HCT116 (cell line): ENCODE data around the gene POLH. TPM values are rescaled to one million over a fixed set of nuclear protein-coding genes. Genes with fewer than 3 reads are reported as not detected.

Experiments used
- ATAC-seq: fragments of 200-7000 bp; cut with Tn5 transposase; 2 replicates; pipeline ENCODE4 v1.9.1; 2020; ENCODE audit warnings: mild to moderate bottlenecking, moderate library complexity
- BruUV-seq: library from RNA; stranded (reverse); fragments of 400-500 nt; replicated peaks from 2 replicates; lab custom pipeline; 2021; lab: Mats Ljungman, UMichigan
- CTCF ChIA-PET: fragments of 300-600 bp; sonication (Branson Sonifier 250); formaldehyde crosslinking; loops from one replicate; lab custom pipeline; 2021; ENCODE audit warnings: antibody characterized with exemption; lab: Charles Lee
- POLR2A ChIA-PET: fragments of 300-600, 350-600 bp; sonication (Branson Sonifier 250); formaldehyde crosslinking; loops from one replicate; lab custom pipeline; 2021; ENCODE audit warnings: antibody characterized with exemption; lab: Charles Lee
- RAD21 ChIA-PET, 2 experiments: fragments of 300-600 bp; sonication (Branson Sonifier 250); formaldehyde crosslinking; loops; one replicate each; lab custom pipeline; 2023; ENCODE audit warnings: low total read pairs in 2 of 2; ENCODE audit not compliant: uncharacterized antibody in 2 of 2, unreplicated experiment in 2 of 2, low non-redundant PET in 1 of 2; lab: Charles Lee
- DNase-seq: peaks from one replicate; pipeline ENCODE4 v3.0.0-alpha.2; 2010; ENCODE audit warnings: low read depth, low spot score
- H2AFZ ChIP-seq: fragments of 200-600 bp; shearing (Covaris generic), sonication (generic); 2 replicates; pipeline ENCODE4 v1.6.1; 2017; ENCODE audit warnings: low read depth, mixed run types, mixed read lengths, antibody characterized with exemption, low read length; ENCODE audit not compliant: poor library complexity, severe bottlenecking
- H3K27ac ChIP-seq: 2 replicates; pipeline ENCODE4 v1.5.1; 2012; ENCODE audit warnings: low read depth, low read length
- H3K27me3 ChIP-seq: fragments of 200-600 bp; sonication (generic); 2 replicates; pipeline ENCODE4 v1.6.1; 2016; ENCODE audit warnings: mixed run types, low read length, mixed read lengths; ENCODE audit not compliant: insufficient read depth
- H3K36me3 ChIP-seq, 2 experiments: fragments of 200-500 bp in 1 of 2; fragments of 200-600 bp in 1 of 2; sonication (Bioruptor generic) in 1 of 2; sonication (generic) in 1 of 2; 2 replicates each; pipeline versions ENCODE4 v1.5.1 to v1.6.1; 2014 to 2016; ENCODE audit warnings: low read length in 2 of 2, inconsistent platforms in 1 of 2, mixed read lengths in 1 of 2, mixed run types in 1 of 2; ENCODE audit not compliant: insufficient read depth in 2 of 2, control insufficient read depth in 1 of 2
- H3K4me1 ChIP-seq, 2 experiments: fragments of 200-600 bp in 1 of 2; sonication (generic) in 1 of 2; 2 replicates each; pipeline versions ENCODE4 v1.5.1 to v1.6.1; 2012 to 2017; ENCODE audit warnings: low read length in 2 of 2, inconsistent platforms in 1 of 2, mild to moderate bottlenecking in 1 of 2, mixed read lengths in 1 of 2, mixed run types in 1 of 2, moderate library complexity in 1 of 2; ENCODE audit not compliant: insufficient read depth in 2 of 2, control insufficient read depth in 1 of 2
- H3K4me2 ChIP-seq: fragments of 200-600 bp; sonication (generic); 2 replicates; pipeline ENCODE4 v1.6.1; 2017; ENCODE audit warnings: mixed run types, low read length, mixed read lengths
- H3K4me3 ChIP-seq, 2 experiments: fragments of 200-600 bp in 1 of 2; sonication (generic) in 1 of 2; replicated peaks in 1 of 2; 2 replicates each; pipeline ENCODE4 v1.5.1; 2011 to 2016; ENCODE audit warnings: low read length in 2 of 2, control low read depth in 1 of 2, low read depth in 1 of 2, mild to moderate bottlenecking in 1 of 2, mixed read lengths in 1 of 2, mixed run types in 1 of 2
- H3K79me2 ChIP-seq: fragments of 200-600 bp; sonication (generic); 2 replicates; pipeline ENCODE4 v1.6.1; 2017; ENCODE audit warnings: mild to moderate bottlenecking, mixed run types, low read length, moderate library complexity, mixed read lengths; ENCODE audit not compliant: insufficient read depth
- H3K9ac ChIP-seq: fragments of 200-600 bp; sonication (generic); 2 replicates; pipeline ENCODE4 v1.6.1; 2016; ENCODE audit warnings: low read length, mixed read lengths
- H3K9me2 ChIP-seq: fragments of 200-600 bp; sonication (generic), shearing (Covaris generic); 2 replicates; pipeline ENCODE4 v1.6.1; 2017; ENCODE audit warnings: mixed run types, mild to moderate bottlenecking, moderate library complexity; ENCODE audit not compliant: insufficient read depth
- H3K9me3 ChIP-seq, 2 experiments: fragments of 200-500 bp in 1 of 2; fragments of 200-600 bp in 1 of 2; sonication (Bioruptor generic) in 1 of 2; sonication (generic) in 1 of 2; 2 replicates each; pipeline ENCODE4 v1.6.1; 2014 to 2017; ENCODE audit warnings: low read length in 2 of 2, mixed read lengths in 2 of 2, inconsistent platforms in 1 of 2, low read depth in 1 of 2, mild to moderate bottlenecking in 1 of 2, mixed run types in 1 of 2, moderate library complexity in 1 of 2; ENCODE audit not compliant: control insufficient read depth in 1 of 2, insufficient read depth in 1 of 2
- H4K20me1 ChIP-seq: fragments of 200-600 bp; sonication (generic), shearing (Covaris generic); 2 replicates; pipeline ENCODE4 v1.6.1; 2017; ENCODE audit warnings: mixed run types, mild to moderate bottlenecking, moderate library complexity; ENCODE audit not compliant: insufficient read depth
- CBX3 ChIP-seq: IDR thresholded peaks from 2 replicates; pipeline ENCODE4 v1.6.1; 2012; ENCODE audit warnings: low read depth
- ELF1 ChIP-seq: IDR thresholded peaks from 2 replicates; pipeline ENCODE4 v1.6.1; 2012; ENCODE audit warnings: low read depth, borderline replicate concordance
- EZH2phosphoT487 ChIP-seq: fragments of 200-600 bp; IDR thresholded peaks from 2 replicates; pipeline ENCODE4 v1.6.1; 2018; ENCODE audit warnings: antibody characterized with exemption, borderline replicate concordance
- FOSL1 ChIP-seq: IDR thresholded peaks from 2 replicates; pipeline ENCODE4 v1.6.1; 2012; ENCODE audit warnings: low read depth
- JUND ChIP-seq: IDR thresholded peaks from 2 replicates; pipeline ENCODE4 v1.6.1; 2012
- POLR2A ChIP-seq: IDR thresholded peaks from 2 replicates; pipeline ENCODE4 v1.7.0; 2011; ENCODE audit warnings: borderline replicate concordance; ENCODE audit not compliant: insufficient read depth, insufficient read length; ENCODE audit errors: extremely low read depth
- POLR2AphosphoS5 ChIP-seq: IDR thresholded peaks from 2 replicates; pipeline ENCODE4 v1.6.1; 2011; ENCODE audit warnings: mild to moderate bottlenecking, low read depth, low read length, moderate library complexity
- YY1 ChIP-seq: IDR thresholded peaks from 2 replicates; pipeline ENCODE4 v1.6.1; 2011; ENCODE audit warnings: low read length, low read depth, moderate library complexity, mild to moderate bottlenecking; ENCODE audit not compliant: insufficient replicate concordance; ENCODE audit errors: extremely low read depth
- intact Hi-C: fragments of 100-400 bp; cut with micrococcal nuclease; formaldehyde crosslinking; loops from 2 replicates; pipeline ENCODE4 v1.10.0; 2022
- total RNA-seq: library from RNA; stranded (reverse); gene quantifications from one replicate; pipeline ENCODE4 v1.2.1, GENCODE V29; 2021; ENCODE audit not compliant: unreplicated experiment
- TF ChIP-seq, protein P1 (sequence below): IDR thresholded peaks from 2 replicates; pipeline ENCODE4 v1.6.1; 2012; ENCODE audit warnings: low read depth
- TF ChIP-seq, protein P2 (sequence below): IDR thresholded peaks from 2 replicates; pipeline ENCODE4 v1.6.1; 2012
- TF ChIP-seq, protein P3 (sequence below): IDR thresholded peaks from 2 replicates; pipeline ENCODE4 v1.6.1; 2011; ENCODE audit warnings: mild to moderate bottlenecking, low read length, moderate library complexity; ENCODE audit not compliant: insufficient replicate concordance; ENCODE audit errors: extremely low read depth

Gene POLH
- total RNA-seq, 1 experiment from 2014 or later, result 20.6 TPM

DNA sequence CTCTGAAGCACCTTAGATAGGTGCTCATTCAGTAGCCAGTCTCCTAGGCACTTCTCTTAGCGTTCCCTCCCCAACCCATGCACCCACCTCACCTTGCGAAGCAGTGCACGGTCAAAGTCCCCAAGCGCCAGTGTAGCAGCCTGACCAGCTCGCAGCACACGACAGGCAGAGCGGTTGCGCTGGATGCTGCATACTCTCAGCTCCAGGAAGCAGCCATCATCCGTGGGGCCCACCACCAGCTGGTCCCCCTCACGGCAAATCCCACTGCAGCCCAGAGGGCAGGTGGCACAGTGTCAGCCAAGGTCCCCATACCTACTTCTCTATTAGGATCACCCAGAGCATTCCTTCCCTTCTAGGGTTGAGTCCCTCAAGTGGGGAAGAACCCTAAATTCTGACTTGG, 46.6 kb downstream of the POLH start:
- H3K4me1 ChIP-seq, result peaks cover 6 to 8% of the 10 kb centered on the region in 2 experiments
- H3K4me3 ChIP-seq, result no peak overlapping the region
- H3K4me2 ChIP-seq, result no peak overlapping the region
- DNase-seq (no peak), ATAC-seq (no peak)
- BruUV-seq, result no TSS peak
- ChIA-PET POLR2A (no interaction called here), RAD21 (no interaction called here)
- TF ChIP-seq JUND (no peak), POLR2A (no peak), YY1 (no peak), EZH2phosphoT487 (no peak), POLR2AphosphoS5 (no peak), FOSL1 (no peak), ELF1 (no peak), CBX3 (no peak)
- TF ChIP-seq, protein P1, sequence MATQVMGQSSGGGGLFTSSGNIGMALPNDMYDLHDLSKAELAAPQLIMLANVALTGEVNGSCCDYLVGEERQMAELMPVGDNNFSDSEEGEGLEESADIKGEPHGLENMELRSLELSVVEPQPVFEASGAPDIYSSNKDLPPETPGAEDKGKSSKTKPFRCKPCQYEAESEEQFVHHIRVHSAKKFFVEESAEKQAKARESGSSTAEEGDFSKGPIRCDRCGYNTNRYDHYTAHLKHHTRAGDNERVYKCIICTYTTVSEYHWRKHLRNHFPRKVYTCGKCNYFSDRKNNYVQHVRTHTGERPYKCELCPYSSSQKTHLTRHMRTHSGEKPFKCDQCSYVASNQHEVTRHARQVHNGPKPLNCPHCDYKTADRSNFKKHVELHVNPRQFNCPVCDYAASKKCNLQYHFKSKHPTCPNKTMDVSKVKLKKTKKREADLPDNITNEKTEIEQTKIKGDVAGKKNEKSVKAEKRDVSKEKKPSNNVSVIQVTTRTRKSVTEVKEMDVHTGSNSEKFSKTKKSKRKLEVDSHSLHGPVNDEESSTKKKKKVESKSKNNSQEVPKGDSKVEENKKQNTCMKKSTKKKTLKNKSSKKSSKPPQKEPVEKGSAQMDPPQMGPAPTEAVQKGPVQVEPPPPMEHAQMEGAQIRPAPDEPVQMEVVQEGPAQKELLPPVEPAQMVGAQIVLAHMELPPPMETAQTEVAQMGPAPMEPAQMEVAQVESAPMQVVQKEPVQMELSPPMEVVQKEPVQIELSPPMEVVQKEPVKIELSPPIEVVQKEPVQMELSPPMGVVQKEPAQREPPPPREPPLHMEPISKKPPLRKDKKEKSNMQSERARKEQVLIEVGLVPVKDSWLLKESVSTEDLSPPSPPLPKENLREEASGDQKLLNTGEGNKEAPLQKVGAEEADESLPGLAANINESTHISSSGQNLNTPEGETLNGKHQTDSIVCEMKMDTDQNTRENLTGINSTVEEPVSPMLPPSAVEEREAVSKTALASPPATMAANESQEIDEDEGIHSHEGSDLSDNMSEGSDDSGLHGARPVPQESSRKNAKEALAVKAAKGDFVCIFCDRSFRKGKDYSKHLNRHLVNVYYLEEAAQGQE, result no peak
- TF ChIP-seq, protein P2, sequence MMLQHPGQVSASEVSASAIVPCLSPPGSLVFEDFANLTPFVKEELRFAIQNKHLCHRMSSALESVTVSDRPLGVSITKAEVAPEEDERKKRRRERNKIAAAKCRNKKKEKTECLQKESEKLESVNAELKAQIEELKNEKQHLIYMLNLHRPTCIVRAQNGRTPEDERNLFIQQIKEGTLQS, result no peak
- TF ChIP-seq, protein P3, sequence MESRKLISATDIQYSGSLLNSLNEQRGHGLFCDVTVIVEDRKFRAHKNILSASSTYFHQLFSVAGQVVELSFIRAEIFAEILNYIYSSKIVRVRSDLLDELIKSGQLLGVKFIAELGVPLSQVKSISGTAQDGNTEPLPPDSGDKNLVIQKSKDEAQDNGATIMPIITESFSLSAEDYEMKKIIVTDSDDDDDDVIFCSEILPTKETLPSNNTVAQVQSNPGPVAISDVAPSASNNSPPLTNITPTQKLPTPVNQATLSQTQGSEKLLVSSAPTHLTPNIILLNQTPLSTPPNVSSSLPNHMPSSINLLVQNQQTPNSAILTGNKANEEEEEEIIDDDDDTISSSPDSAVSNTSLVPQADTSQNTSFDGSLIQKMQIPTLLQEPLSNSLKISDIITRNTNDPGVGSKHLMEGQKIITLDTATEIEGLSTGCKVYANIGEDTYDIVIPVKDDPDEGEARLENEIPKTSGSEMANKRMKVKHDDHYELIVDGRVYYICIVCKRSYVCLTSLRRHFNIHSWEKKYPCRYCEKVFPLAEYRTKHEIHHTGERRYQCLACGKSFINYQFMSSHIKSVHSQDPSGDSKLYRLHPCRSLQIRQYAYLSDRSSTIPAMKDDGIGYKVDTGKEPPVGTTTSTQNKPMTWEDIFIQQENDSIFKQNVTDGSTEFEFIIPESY, result no peak
- TF ChIP-seq, all 23 proteins: peak for 0
- H3K27me3 ChIP-seq, result no peaks in the 10 kb centered on the region
- peaks cover 26 to 56% of the 10 kb centered on the region in 2 experiments; a peak in 3 of 4 replicates for H3K36me3 ChIP-seq
- no peak overlapping the region for H2AFZ ChIP-seq
- H3K27ac ChIP-seq, result no peak overlapping the region
- CTCF ChIA-PET, result no interaction called here
- H4K20me1 ChIP-seq, result no peaks in the 10 kb centered on the region
- intact Hi-C loops, result no loop called here
- no peaks in the 10 kb centered on the region for H3K9me2 ChIP-seq
- no peak overlapping the region for H3K9ac ChIP-seq
- peaks cover 11% of the 10 kb centered on the region for H3K79me2 ChIP-seq
- no peaks in the 10 kb centered on the region for H3K9me3 ChIP-seq
